ENCODE data around the gene FCER1G. TPM values are rescaled to one million over a fixed set of nuclear protein-coding genes. Genes with fewer than 3 reads are reported as not detected.

FCER1G gene
- total and polyA plus RNA-seq, 9 donors = 7.1 to 270 (median 28.9) TPM

- 5 to 7% (median 5%) methylated on average over 15 of the region's 15 CpGs for WGBS, 3 donors
- H3K36me3 ChIP-seq = no peaks in the 10 kb centered on the region
- TF ChIP-seq POLR2A (IDR thresholded peaks at IDR 0.05) (no peak), CTCF (IDR thresholded peaks at IDR 0.05) (no peak), EP300 (IDR thresholded peaks at IDR 0.05) (no peak)
- no peaks in the 10 kb centered on the region for H3K27me3 ChIP-seq
- H3K4me3 ChIP-seq = peak overlapping the region; percentile 58
- H3K4me1 ChIP-seq (ENCODE audit: insufficient read depth) = peaks cover 5% of the 10 kb centered on the region
- peak overlapping the region in 1 of 2 donors; percentile 49 for H3K27ac ChIP-seq
- no peaks in the 10 kb centered on the region for H3K9me3 ChIP-seq
- peak in 3 of 5 donors; percentile 42 to 50 (median 46) for DNase-seq
- intact Hi-C loops (cut with DNase I) = loop anchor here in 3 of 4 donors (5.0 to 10.0 kb wide), 4 partner anchors 34 to 158 kb away; partner anchors contain the start of gene MPZ (in 1 of the 3)
These were observed 11.2 kb downstream of the FCER1G start for GRCh38 chr1:161226320-161226711.

GRCh38 chr1:161226759-161227158 lies 11.7 kb downstream of the FCER1G start:
- WGBS, 3 donors = 39 to 43% (median 43%) methylated on average over 3 of the region's 3 CpGs
- Histone ChIP-seq H3K4me1 (ENCODE audit: insufficient read depth) (peaks cover 5% of the 10 kb centered on the region), H3K27me3 (no peaks in the 10 kb centered on the region), H3K27ac (peak overlapping the region in 1 of 2 donors; percentile 49), H3K9me3 (no peaks in the 10 kb centered on the region), H3K36me3 (no peaks in the 10 kb centered on the region), H3K4me3 (peak overlapping the region; percentile 58)
- no peak for TF ChIP-seq POLR2A (IDR thresholded peaks at IDR 0.05)
- no peak for TF ChIP-seq EP300 (IDR thresholded peaks at IDR 0.05)
- TF ChIP-seq CTCF (IDR thresholded peaks at IDR 0.05) = no peak
- no peak for DNase-seq
- intact Hi-C loops (cut with DNase I) = loop anchor here in 3 of 4 donors (5.0 to 10.0 kb wide), 4 partner anchors 34 to 158 kb away; partner anchors contain the start of gene MPZ (in 1 of the 3)

DNA sequence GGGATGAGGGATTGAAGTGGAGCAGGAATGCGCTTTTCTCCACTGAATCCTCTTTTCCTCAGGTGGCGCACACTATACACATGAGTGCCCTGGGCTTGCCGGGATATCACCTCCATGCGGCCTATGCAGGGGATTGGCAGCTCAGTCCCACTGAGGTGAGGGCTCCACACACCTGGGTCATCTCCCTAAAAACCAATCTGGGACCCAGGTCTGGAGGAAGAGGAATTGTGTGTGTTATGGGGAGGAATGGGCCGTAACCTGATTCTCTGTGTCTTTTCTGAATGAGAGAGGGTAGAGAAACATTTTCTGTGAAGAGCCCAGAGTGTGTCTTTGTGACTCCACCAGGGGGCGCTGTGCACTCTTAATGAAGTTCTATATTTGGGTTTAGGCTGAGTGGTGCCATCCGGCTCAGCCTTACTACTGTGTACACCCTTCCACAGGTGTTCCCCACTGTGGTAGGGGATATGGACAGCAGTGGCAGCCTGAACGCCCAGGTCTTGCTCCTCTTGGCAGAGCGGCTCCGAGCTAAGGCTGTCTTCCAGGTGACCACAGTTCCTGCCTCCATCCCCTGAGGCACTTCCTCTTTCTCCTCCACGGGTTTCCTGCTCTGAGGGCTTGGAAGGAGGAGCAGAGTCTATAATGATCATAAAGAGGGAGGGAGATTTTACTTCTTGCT lies 12.2 kb downstream of the FCER1G start:
- no peaks in the 10 kb centered on the region for H3K36me3 ChIP-seq
- H3K27me3 ChIP-seq = no peaks in the 10 kb centered on the region
- 37 to 42% (median 40%) methylated on average over 11 of the region's 11 CpGs for WGBS, 3 donors
- H3K9me3 ChIP-seq = no peaks in the 10 kb centered on the region
- peak overlapping the region in 1 of 2 donors; percentile 13 for H3K27ac ChIP-seq
- intact Hi-C loops (cut with DNase I) = loop anchor here in 3 of 4 donors (5.0 to 10.0 kb wide), 4 partner anchors 35 to 157 kb away; partner anchors contain the start of gene MPZ (in 1 of the 3)
- peaks cover 5% of the 10 kb centered on the region for H3K4me1 ChIP-seq (ENCODE audit: insufficient read depth)
- H3K4me3 ChIP-seq = no peak overlapping the region
- TF ChIP-seq EP300 (IDR thresholded peaks at IDR 0.05) = no peak
- peak; percentile 78 to 84 (median 81) for TF ChIP-seq CTCF (IDR thresholded peaks at IDR 0.05)
- peak; percentile 84 to 91 (median 90) for DNase-seq

- no peak for TF ChIP-seq POLR2A (IDR thresholded peaks at IDR 0.05)
- no peak for TF ChIP-seq EP300 (IDR thresholded peaks at IDR 0.05)
- Histone ChIP-seq H3K4me3 (no peak overlapping the region), H3K4me1 (ENCODE audit: insufficient read depth) (peaks cover 5% of the 10 kb centered on the region), H3K27ac (no peak overlapping the region), H3K36me3 (no peaks in the 10 kb centered on the region), H3K27me3 (no peaks in the 10 kb centered on the region), H3K9me3 (no peaks in the 10 kb centered on the region)
- intact Hi-C loops (cut with DNase I) = loop anchor here in 3 of 4 donors (2.0 to 10.0 kb wide), 5 partner anchors 36 to 157 kb away; partner anchors contain the start of gene MPZ (in 1 of the 3)
- WGBS, 3 donors = 90 to 94% (median 92%) methylated on average over 7 of the region's 7 CpGs
- DNase-seq = no peak
These were observed 12.9 kb downstream of the FCER1G start for GRCh38 chr1:161228032-161228431.

DNA sequence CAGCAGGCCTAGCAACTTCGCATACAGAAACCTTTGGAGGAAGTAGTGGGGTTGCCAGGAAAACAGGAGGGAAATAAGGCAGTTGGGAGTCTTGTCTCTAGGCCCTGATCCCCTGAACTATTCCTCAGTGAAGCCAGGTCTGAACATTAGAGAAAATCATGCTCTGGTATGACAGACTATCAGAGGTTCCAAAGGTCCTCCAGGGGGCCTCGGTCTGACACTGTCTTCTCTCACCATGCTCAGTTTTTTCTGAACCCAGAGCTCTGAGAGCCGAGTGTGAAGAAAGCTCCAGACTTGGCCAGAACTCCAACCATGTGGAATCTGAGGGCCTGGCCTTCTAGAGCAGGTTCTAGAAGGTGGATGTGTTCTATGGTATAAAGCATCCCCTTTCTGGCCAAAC lies 14.8 kb downstream of the FCER1G start:
- intact Hi-C loops (cut with DNase I) = loop anchor here in 3 of 4 donors (2.0 to 10.0 kb wide), 5 partner anchors 38 to 155 kb away; partner anchors contain the start of gene MPZ (in 1 of the 3)
- DNase-seq = no peak
- Histone ChIP-seq H3K27ac (no peak overlapping the region), H3K4me3 (no peak overlapping the region), H3K36me3 (no peaks in the 10 kb centered on the region), H3K27me3 (no peaks in the 10 kb centered on the region), H3K9me3 (no peaks in the 10 kb centered on the region), H3K4me1 (ENCODE audit: insufficient read depth) (peaks cover 5% of the 10 kb centered on the region)
- TF ChIP-seq POLR2A (IDR thresholded peaks at IDR 0.05) (no peak), CTCF (IDR thresholded peaks at IDR 0.05) (no peak), EP300 (IDR thresholded peaks at IDR 0.05) (no peak)
- WGBS, 3 donors = 52 to 62% (median 56%) methylated on average over 3 of the region's 3 CpGs
